GM19395 (cell line): ENCODE results near the gene KRTAP2-3.
"Not testable (repeated sequence)": the region's sequence is repeated elsewhere in the genome, so short reads cannot be mapped to it uniquely, and the experiment has no call there.

Experiments
- ATAC-seq: cut with Tn5 transposase; IDR thresholded peaks from one replicate; pipeline ENCODE4 v1.9.1; 2021; ENCODE audit warnings: mild to moderate bottlenecking, moderate library complexity; ENCODE audit not compliant: unreplicated experiment

KRTAP2-3 gene

DNA sequence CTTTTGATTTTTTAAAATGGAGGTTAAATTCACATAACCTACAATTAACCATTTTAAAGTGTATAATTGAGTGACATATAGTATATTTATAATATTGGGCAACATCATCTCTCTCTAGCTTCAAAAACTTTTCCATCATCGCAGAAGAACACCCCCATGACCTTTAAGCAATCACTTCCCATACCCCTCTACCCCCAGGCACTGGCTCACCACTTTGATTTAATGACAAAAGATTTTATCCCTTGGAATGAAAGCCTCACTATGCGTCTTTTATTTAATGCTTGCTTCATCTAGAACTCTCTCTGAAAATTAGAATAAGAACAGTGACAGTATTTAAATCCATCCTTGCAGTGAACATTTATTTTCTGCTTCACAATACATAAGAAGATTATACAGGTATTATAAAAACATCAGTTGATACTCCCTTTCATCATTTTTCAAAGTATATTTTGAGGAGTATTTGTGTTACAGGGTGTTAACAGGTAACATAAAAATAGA lies 22.0 kb downstream of the KRTAP2-3 start:
- no peak for ATAC-seq

- not testable (repeated sequence) for ATAC-seq
Measured at GRCh38 chr17:41034346-41034935, 25.5 kb downstream of the KRTAP2-3 start, which contains the start of gene KRTAP1-3. Gene KRTAP1-3, minus strand, starts transcription at chr17:41034874. Its CDS starts 53 bp downstream, at chr17:41034821.

DNA sequence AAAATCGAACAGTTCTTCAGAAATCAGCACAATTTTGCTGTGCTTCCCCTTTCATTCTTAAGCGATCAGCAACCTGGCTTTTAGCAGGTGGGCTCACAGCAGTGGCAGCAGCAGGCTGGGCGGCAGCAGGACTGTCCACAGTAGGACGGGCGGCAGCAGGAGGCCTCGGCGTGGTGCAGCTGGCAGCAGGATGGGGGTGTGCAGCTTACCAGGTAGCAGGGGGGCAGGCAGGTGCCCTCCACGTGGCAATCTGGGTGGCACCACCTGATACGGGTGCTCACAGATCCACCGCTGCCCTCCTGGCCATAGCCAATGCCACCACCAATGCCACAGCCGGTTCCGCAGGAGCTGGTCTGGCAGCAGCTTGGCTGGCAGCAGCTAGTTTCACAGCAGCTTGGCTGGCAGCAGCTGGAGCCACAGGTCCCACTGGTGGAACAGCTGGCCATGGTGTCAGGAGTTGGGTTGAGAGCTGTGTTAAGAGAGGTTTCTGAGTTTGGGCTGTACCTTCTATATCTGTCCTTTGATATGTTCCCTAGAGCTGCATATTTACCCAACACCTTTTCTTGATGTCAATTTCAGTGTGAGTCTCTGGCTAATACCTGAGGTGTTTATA lies 30.2 kb downstream of the KRTAP2-3 start, which contains the start of gene KRTAP1-4:
Gene KRTAP1-4 (minus strand): TSS at position 563 of the 613 bp plus-strand sequence. CDS start 117 bp downstream, at position 446.
- no peak for ATAC-seq

GRCh38 chr17:41026715-41027471 lies 33.0 kb downstream of the KRTAP2-3 start, which contains the start of gene KRTAP1-5:
Gene KRTAP1-5, minus strand, starts transcription at chr17:41027208. Its CDS starts 53 bp downstream, at chr17:41027155.
- ATAC-seq: no peak

DNA sequence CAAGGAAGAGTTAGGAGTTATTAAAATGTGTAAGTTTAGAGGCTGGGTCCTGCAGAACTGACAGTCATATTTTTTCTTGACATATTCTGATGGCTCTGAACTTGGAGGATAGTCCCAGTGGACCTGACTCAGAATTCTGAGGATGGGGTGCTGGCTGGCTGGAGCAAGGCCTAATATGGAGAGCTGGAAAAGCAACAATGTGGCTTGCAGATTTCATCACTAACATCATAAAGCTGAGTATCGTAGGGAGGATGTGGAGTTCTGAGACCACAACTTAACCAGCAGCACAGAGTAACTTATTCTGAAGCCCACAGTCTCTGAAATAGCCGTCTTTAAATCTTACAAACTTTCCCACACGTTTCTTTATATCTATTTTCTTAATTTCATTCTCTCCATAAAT lies 35.2 kb downstream of the KRTAP2-3 start:
- no peak for ATAC-seq

DNA sequence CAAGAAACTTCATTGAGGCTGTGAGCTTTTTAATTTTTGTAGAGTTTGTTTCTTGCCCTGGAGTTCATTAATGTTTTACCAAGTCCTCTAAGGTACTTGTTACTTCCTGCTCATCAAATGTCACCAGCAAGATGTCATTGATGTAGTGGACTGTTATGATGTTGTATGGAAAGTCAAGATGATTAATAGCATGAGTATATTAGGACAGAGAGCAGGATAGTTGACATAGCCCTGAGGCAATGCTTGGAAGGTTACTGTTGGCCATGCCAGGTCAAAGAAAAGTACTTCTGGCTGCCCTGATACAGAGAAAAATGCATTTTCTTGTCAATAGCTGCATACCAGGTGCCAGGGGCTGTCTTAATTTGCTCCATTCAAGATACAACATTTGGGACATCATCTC lies 39.6 kb downstream of the KRTAP2-3 start:
- no peak for ATAC-seq

- no peak for ATAC-seq
Measured at GRCh38 chr17:41019415-41019814, 40.5 kb downstream of the KRTAP2-3 start.

DNA sequence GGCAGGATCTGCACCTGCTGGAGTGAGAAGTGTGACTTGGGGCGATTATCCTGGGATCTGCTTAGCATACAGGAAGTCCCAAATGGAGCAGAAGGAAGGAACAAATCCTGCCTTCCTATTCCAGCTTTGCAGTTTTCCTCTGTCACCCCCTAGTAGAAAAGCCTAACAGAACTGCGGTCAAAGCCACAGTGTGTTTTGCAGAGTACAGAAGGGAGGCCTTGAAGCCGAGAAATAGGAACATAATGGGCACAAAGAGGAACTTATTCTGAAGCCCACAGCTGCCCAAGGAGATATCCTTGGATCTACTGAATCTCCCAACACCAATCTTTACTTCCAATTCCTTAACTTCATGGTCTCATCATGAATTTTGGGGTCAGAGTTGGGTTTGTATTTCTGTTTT lies 41.4 kb downstream of the KRTAP2-3 start:
- ATAC-seq: no peak

- no peak for ATAC-seq
Measured at GRCh38 chr17:41016578-41017215, 43.2 kb downstream of the KRTAP2-3 start.

DNA sequence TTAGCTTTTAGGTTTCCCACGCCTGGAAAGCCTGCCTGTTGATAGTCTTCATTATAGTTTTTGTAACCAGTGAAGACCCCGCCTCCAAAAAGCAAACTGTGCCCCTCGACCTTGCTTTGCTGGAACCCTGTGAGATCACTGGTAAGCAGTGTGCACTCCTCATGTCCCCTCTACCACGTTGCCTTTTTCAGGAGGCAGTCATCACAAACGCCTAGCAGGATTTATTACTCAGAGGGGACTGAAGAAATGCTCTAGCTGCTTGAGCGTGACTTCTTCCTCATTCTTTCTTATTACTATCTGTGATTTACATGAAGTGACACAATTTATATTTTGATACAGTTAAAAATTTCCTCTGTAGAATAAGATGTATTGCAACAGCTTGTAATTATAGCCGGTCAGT lies 44.5 kb downstream of the KRTAP2-3 start:
- no peak for ATAC-seq

DNA sequence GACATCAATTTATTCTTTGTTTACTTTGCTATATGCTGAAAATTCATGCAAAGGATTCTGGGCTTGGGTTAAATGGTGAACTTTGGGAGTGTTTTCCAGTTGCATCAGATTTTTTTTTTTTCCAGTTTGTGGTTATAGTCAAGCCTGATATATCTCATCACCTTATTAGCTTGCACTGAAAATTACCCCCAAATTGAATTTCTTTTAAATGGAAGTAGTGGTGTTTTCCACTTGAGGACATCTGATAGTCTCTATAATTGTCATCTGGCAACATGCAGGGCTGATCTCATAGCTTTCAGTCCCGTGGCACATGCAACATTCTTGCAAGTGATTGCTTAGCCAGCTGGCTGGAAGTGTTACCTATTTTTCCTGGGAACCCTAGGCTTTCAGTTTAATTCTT lies 46.3 kb downstream of the KRTAP2-3 start:
- no peak for ATAC-seq

- ATAC-seq: no peak
Measured at GRCh38 chr17:41013181-41013580, 46.7 kb downstream of the KRTAP2-3 start.

GRCh38 chr17:41012326-41013120 lies 47.4 kb downstream of the KRTAP2-3 start:
- ATAC-seq: no peak

- no peak for ATAC-seq
Measured at GRCh38 chr17:41010441-41010840, 49.5 kb downstream of the KRTAP2-3 start.

GRCh38 chr17:41009936-41010335 lies 50.0 kb downstream of the KRTAP2-3 start:
- no peak for ATAC-seq

GRCh38 chr17:41009301-41009760 lies 50.6 kb downstream of the KRTAP2-3 start:
- no peak for ATAC-seq
